Activated CD8-positive, alpha-beta T cell treated with anti-CD3 and anti-CD28 coated beads, Interleukin-2, amount 10 ng/mL, durations not matched to agents 7 days and 5 days (primary cell): ENCODE measurements around the gene MCAM. TPM values are rescaled to one million over a fixed set of nuclear protein-coding genes. Genes with fewer than 3 reads are reported as not detected.

Experiments
- ATAC-seq: fragments of 150-1000 bp; cut with Tn5 transposase; one replicate; pipeline ENCODE4 v1.10.0; 2021; ENCODE audit warnings: moderate library complexity
- CTCF ChIA-PET: fragments of 350-600 bp; sonication (Branson Sonifier 250); formaldehyde crosslinking; loops from one replicate; lab custom pipeline; 2021; ENCODE audit warnings: antibody characterized with exemption; lab: Charles Lee
- POLR2A ChIA-PET: fragments of 350-600 bp; sonication (Branson Sonifier 250); formaldehyde crosslinking; loops from one replicate; lab custom pipeline; 2021; ENCODE audit warnings: antibody characterized with exemption; lab: Charles Lee
- DNase-seq: peaks from one replicate; pipeline ENCODE4 v3.0.0-alpha.2; 2020
- H3K27ac Mint-ChIP-seq: one replicate; pipeline ENCODE4 v1.8.0; 2021; ENCODE audit warnings: mild to moderate bottlenecking, mixed read lengths
- H3K27me3 Mint-ChIP-seq: one replicate; pipeline ENCODE4 v1.8.0; 2021; ENCODE audit warnings: low read depth, mixed read lengths
- H3K36me3 Mint-ChIP-seq: one replicate; pipeline ENCODE4 v1.8.0; 2021; ENCODE audit warnings: low read depth, mixed read lengths
- H3K4me1 Mint-ChIP-seq: one replicate; pipeline ENCODE4 v1.8.0; 2021; ENCODE audit warnings: low read depth, mixed read lengths
- H3K4me3 Mint-ChIP-seq: one replicate; pipeline ENCODE4 v1.8.0; 2021; ENCODE audit warnings: mild to moderate bottlenecking, mixed read lengths
- H3K9me3 Mint-ChIP-seq: one replicate; pipeline ENCODE4 v1.8.0; 2022; ENCODE audit warnings: mixed read lengths; ENCODE audit not compliant: insufficient read depth
- total RNA-seq, 2 experiments: library from RNA; stranded (reverse); gene quantifications; one replicate each; pipeline ENCODE4 v1.2.3, GENCODE V29; 2021

Gene MCAM
- total RNA-seq, 2 experiments from 2014 or later: 2.9 to 4.4 TPM

DNA sequence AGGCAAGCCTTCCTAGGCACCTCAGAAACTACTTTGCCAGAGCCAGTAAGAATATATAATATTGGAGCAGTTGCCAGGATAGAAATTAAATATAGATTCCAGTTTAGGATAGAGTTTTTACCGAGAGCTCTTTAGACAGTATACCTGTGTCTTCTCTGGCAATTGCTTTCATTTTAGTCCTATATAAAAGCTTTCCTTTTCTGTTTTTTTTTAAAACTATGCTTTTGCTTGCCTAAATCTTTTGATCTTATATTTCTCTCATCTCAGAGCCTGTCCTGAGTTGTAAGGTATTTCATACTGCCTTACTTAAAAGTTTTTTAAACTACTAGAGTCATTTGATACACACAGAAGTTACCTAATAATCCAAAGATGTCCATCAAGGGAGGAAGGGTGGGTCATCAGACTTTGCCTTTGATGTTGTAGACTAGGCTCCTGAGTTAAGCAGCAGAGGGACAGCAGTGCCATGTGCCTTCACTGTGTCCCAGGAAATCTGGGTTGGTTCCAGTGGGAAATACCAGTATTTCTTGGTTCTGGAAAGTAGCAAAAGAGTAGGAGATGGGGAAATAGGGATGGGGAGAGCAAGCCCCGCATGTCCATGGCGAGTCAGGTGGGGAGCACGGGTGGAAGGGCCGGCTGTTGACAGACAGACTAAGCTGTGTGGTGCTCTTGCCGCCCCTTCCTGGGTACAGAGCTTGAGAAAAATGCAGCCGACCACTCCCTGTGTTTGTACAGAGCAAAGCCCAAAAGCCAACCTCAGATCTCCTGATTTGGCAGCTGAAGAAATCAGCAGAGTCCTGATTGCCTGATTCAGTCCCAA lies 11.2 kb downstream of the MCAM start:
- DNase-seq: no peak
- ChIA-PET POLR2A (interaction anchor here (1.0 to 1.3 kb wide), 4 partner anchors 14 to 39 kb away, joined by 3 to 4 read pairs (median 3); no protein-coding TSS in a partner anchor), CTCF (interaction anchor here (0.9 to 5.3 kb wide), 10 partner anchors 9 to 137 kb away, joined by 3 to 58 read pairs (median 4); partner anchors contain the start of gene CBL)
- peak; percentile 10 for ATAC-seq
- Mint-ChIP-seq H3K36me3 (peaks cover 36% of the 10 kb centered on the region), H3K27me3 (no peaks in the 10 kb centered on the region), H3K4me3 (no peak overlapping the region), H3K27ac (peak overlapping the region; percentile 83), H3K9me3 (no peaks in the 10 kb centered on the region), H3K4me1 (peaks cover 25% of the 10 kb centered on the region)

DNA sequence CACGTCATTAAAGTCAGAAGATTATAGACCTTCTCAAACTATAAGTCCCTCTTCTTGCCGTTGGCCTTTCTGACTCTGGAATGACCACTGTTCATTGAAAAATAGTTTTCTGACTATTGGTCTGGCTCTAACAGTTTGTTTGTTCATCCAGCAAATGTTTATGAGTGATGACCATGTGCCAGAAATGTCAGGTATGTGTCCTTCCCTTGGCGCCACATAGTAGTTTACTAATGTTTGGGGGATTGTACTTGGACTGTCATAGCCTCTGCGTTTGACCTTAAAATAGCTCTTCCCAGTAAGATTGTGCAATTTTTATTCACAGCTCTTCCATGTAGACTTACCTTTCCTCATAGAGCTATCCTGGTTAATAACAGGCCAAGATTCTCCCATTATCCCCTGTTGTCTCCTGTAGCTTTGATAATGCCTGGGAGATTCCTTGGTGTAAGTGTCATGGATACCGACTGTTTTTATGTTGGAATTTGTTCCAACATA lies 13.7 kb downstream of the MCAM start:
- no peaks in the 10 kb centered on the region for H3K27me3 Mint-ChIP-seq
- peaks cover 57% of the 10 kb centered on the region for H3K36me3 Mint-ChIP-seq
- no peak overlapping the region for H3K4me3 Mint-ChIP-seq
- peaks cover 25% of the 10 kb centered on the region for H3K4me1 Mint-ChIP-seq
- ChIA-PET CTCF (interaction anchor here (1.1 to 4.2 kb wide), 3 partner anchors 18 to 20 kb away, joined by 4 to 25 read pairs (median 5); no protein-coding TSS in a partner anchor), POLR2A (no interaction called here)
- no peak for ATAC-seq
- no peak for DNase-seq
- no peak overlapping the region for H3K27ac Mint-ChIP-seq
- no peaks in the 10 kb centered on the region for H3K9me3 Mint-ChIP-seq

DNA sequence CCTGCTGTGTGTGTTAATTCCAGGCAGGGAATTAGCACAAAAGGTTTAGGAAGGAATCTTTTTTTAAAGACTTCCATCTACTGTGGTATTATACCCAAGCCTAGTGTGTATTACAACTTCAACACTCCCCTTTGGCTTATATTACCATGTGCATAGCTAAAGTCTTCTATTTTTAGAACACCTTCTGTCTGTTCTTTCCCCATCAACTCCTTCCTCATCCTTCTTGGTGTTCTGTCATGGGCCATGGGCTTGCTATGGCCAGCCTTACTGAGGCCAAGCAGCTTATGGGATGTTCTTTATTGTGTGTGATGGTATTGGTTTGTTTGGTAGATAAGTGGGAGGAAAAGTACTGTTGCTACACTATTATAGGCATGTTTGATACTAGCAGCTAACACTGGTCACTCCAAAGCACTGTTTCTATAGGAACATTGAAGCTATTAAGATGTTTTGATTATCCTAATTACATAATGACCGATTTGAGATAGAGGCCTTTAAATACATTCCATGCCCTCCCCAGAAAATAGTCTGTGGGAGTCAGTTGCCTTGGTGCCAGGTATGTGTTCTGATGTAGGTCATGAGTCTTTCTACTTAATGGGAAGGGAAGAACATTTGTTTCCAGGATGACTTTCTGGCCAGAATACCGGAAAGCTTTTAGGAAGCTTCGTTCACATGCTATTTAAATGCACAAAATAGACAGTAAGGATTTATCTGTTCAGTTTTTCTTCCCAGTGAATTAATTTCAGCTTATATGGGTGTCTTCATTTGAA lies 16.5 kb downstream of the MCAM start:
- no peak overlapping the region for H3K4me3 Mint-ChIP-seq
- ChIA-PET CTCF (interaction anchor here (0.8 to 4.2 kb wide), 7 partner anchors 16 to 38 kb away, joined by 3 to 25 read pairs (median 5); no protein-coding TSS in a partner anchor), POLR2A (interaction anchor here (1.6 kb wide), 1 partner anchor 21 kb away, joined by 7 read pairs; no protein-coding TSS in a partner anchor)
- ATAC-seq: no peak
- H3K27ac Mint-ChIP-seq: no peak overlapping the region
- H3K4me1 Mint-ChIP-seq: peaks cover 7% of the 10 kb centered on the region
- H3K36me3 Mint-ChIP-seq: peaks cover 66% of the 10 kb centered on the region
- H3K27me3 Mint-ChIP-seq: no peaks in the 10 kb centered on the region
- no peaks in the 10 kb centered on the region for H3K9me3 Mint-ChIP-seq
- no peak for DNase-seq

DNA sequence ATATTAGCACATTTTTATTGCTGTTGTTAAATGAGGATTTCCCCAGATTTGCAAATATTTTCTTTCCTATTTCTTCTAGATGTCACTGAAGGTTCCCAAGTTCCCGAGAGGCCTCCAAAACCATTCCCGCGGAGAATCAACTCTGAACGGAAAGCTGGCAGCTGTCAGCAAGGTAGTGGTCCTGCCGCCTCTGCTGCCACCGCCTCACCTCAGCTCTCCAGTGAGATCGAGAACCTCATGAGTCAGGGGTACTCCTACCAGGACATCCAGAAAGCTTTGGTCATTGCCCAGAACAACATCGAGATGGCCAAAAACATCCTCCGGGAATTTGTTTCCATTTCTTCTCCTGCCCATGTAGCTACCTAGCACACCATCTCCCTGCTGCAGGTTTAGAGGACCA lies 17.5 kb downstream of the MCAM start:
- ChIA-PET CTCF (interaction anchor here (0.7 to 4.2 kb wide), 5 partner anchors 16 to 39 kb away, joined by 3 to 25 read pairs (median 4); no protein-coding TSS in a partner anchor), POLR2A (interaction anchor here (1.6 kb wide), 1 partner anchor 22 kb away, joined by 7 read pairs; no protein-coding TSS in a partner anchor)
- ATAC-seq (no peak), DNase-seq (no peak)
- Mint-ChIP-seq H3K36me3 (peaks cover 62% of the 10 kb centered on the region), H3K4me1 (no peaks in the 10 kb centered on the region), H3K9me3 (no peaks in the 10 kb centered on the region), H3K4me3 (no peak overlapping the region), H3K27ac (no peak overlapping the region), H3K27me3 (no peaks in the 10 kb centered on the region)

DNA sequence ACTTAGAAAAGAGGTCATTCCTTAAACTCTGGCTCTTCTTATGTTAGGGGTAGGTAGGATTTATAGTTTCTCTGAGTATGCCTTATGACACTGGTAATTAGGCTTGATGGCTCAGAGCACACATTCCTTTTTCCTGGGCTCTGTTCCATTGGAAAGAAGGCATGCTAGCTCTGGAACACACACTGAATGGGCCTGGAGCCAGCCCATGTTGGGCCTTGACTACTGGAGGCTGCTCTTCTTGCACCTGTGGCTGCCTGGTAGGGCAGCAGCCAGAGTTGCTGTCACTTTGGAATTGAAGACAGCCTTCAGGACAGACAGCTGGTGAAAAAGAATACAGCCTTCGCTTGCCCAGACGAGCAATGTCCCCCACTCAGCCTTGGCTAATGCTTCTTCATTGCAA lies 18.2 kb downstream of the MCAM start:
- DNase-seq (no peak), ATAC-seq (no peak)
- Mint-ChIP-seq H3K9me3 (no peaks in the 10 kb centered on the region), H3K27ac (no peak overlapping the region), H3K36me3 (peaks cover 62% of the 10 kb centered on the region), H3K4me3 (no peak overlapping the region), H3K4me1 (no peaks in the 10 kb centered on the region), H3K27me3 (no peaks in the 10 kb centered on the region)
- ChIA-PET POLR2A (no interaction called here), CTCF (interaction anchor here (1.3 kb wide), 1 partner anchor 16 kb away, joined by 3 read pairs; no protein-coding TSS in a partner anchor)

DNA sequence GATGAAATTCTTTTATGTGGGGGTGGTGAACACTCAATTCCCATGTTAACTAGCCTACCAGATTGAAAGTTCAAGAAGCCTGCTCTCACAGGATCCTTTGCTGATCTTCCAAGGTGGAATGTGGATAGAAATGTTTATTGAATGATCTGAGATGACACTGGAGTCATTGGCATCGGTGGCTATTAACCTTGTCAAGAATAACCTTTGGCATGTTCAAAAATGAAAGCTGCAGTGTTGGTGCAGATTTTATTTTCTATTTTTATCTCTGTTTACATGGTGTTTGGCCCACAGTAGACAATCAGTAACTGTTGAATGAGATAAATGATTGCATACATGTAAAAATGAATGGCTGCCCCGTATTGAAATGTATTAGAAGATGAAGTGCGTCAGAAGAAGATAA lies 19.0 kb downstream of the MCAM start:
- DNase-seq (no peak), ATAC-seq (no peak)
- POLR2A ChIA-PET: no interaction called here
- Mint-ChIP-seq H3K27ac (no peak overlapping the region), H3K9me3 (no peaks in the 10 kb centered on the region), H3K36me3 (peaks cover 57% of the 10 kb centered on the region), H3K27me3 (no peaks in the 10 kb centered on the region), H3K4me1 (no peaks in the 10 kb centered on the region), H3K4me3 (no peak overlapping the region)
- CTCF ChIA-PET: interaction anchor here (0.7 to 1.4 kb wide), 6 partner anchors 10 to 102 kb away, joined by 3 to 5 read pairs (median 3); no protein-coding TSS in a partner anchor

DNA sequence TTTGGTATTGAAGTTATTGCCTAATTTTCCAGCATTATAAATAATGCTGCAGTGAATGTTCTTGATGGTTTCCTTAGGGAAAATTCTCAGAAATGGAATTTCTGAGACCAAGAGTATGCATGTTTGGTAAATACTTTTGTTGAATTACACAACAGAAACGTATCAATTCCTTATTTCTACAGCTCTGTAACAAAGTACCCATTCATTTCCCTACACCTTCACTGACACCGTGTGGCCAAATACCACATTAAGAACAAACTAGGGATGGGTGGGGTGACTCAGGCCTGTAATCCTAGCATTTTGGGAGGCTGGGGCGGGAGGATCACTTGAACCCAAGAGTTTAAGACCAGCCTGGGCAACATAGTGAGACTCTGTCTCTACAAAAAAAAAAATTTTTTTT lies 21.8 kb downstream of the MCAM start:
- no peak for ATAC-seq
- Mint-ChIP-seq H3K4me1 (no peaks in the 10 kb centered on the region), H3K27me3 (no peaks in the 10 kb centered on the region), H3K36me3 (peaks cover 47% of the 10 kb centered on the region), H3K27ac (no peak overlapping the region), H3K9me3 (no peaks in the 10 kb centered on the region), H3K4me3 (no peak overlapping the region)
- DNase-seq: no peak
- ChIA-PET POLR2A (no interaction called here), CTCF (interaction anchor here (1.0 kb wide), 1 partner anchor 200 kb away, joined by 3 read pairs; a partner anchor contains a TSS)

DNA sequence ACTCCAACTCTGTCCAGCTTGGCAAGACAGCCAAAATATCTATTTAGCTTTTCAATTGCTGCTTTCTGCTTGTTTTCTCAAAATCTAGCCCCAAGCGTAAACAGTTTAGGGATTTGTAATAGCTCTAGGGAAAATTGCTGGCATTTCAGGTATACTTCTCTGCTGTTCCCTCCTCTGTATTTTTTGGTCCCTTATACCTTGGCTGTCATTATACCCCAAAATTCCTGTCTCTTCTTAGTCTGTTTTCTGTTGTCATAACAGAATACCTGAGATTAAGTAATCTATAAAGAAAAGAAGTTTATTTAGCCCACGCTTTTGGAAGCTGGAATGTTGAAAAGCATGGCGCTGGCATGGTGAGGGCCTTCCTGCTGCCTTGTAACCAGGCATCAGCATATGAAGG lies 23.5 kb downstream of the MCAM start:
- ChIA-PET POLR2A (no interaction called here), CTCF (interaction anchor here (1.0 kb wide), 1 partner anchor 27 kb away, joined by 3 read pairs; no protein-coding TSS in a partner anchor)
- DNase-seq (no peak), ATAC-seq (no peak)
- peaks cover 40% of the 10 kb centered on the region for H3K36me3 Mint-ChIP-seq
- H3K4me1 Mint-ChIP-seq: no peaks in the 10 kb centered on the region
- no peak overlapping the region for H3K4me3 Mint-ChIP-seq
- no peaks in the 10 kb centered on the region for H3K9me3 Mint-ChIP-seq
- H3K27ac Mint-ChIP-seq: no peak overlapping the region
- H3K27me3 Mint-ChIP-seq: no peaks in the 10 kb centered on the region

DNA sequence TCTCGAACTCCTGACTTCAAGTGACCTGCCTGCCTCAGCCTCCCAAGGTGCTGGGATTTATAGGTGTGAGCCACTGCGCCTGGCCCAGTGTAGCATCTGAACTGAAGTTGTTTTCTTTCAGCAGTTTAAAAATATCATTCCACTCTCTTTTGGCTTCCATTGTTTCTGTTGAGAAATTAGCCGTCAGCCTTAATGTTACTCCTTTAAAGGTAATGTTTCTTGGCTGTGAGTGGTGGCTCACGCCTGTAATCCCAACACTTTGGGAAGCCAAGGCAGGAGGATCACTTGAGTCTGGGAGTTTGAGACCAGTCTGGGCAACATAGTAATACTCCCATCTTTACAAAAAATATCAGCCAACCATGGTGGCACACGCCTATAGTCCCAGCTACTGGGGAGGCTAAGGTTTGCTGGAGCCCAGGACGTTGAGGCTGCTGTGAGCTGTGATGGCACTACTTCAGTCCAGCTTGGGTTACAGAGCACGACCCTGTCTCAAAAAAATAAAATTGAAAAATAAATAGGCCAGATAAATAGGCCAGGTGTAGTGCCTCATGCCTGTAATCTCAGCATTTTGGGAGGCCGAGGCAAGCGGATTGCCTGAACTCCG lies 25.9 kb downstream of the MCAM start:
- H3K4me3 Mint-ChIP-seq: no peak overlapping the region
- H3K36me3 Mint-ChIP-seq: peaks cover 44% of the 10 kb centered on the region
- POLR2A ChIA-PET: interaction anchor here (1.8 kb wide), 1 partner anchor 85 kb away, joined by 4 read pairs; the partner anchor contains the start of gene CBL
- DNase-seq (no peak), ATAC-seq (no peak)
- CTCF ChIA-PET: interaction anchor here (0.9 to 1.2 kb wide), 3 partner anchors 15 to 95 kb away, joined by 3 to 4 read pairs (median 3); no protein-coding TSS in a partner anchor
- H3K27me3 Mint-ChIP-seq: no peaks in the 10 kb centered on the region
- no peaks in the 10 kb centered on the region for H3K4me1 Mint-ChIP-seq
- no peak overlapping the region for H3K27ac Mint-ChIP-seq
- no peaks in the 10 kb centered on the region for H3K9me3 Mint-ChIP-seq

DNA sequence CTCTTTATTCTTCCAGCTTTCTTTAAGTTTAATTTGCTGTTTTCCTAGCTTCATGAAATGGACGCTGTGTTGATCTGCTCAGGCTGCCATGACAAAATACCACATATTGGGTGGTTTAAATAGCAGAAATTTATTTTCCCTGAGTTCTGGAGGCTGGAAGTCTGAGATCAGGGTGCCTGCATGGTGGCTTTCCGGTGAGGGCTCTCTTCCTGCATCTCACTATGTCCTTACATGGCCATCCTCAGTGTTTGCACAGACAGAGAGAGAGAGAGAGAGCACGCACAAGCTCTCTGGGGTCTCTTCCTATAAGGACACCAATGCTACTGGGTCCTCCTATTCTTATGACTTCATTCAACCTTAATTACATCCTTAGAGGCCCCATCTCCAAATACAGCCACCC lies 28.7 kb downstream of the MCAM start:
- Mint-ChIP-seq H3K4me1 (peaks cover 12% of the 10 kb centered on the region), H3K4me3 (no peak overlapping the region), H3K27ac (no peak overlapping the region), H3K9me3 (no peaks in the 10 kb centered on the region), H3K27me3 (no peaks in the 10 kb centered on the region), H3K36me3 (peaks cover 55% of the 10 kb centered on the region)
- CTCF ChIA-PET: interaction anchor here (0.8 to 1.3 kb wide), 5 partner anchors 9 to 87 kb away, joined by 3 to 4 read pairs (median 3); no protein-coding TSS in a partner anchor
- POLR2A ChIA-PET: no interaction called here
- DNase-seq (no peak), ATAC-seq (no peak)

DNA sequence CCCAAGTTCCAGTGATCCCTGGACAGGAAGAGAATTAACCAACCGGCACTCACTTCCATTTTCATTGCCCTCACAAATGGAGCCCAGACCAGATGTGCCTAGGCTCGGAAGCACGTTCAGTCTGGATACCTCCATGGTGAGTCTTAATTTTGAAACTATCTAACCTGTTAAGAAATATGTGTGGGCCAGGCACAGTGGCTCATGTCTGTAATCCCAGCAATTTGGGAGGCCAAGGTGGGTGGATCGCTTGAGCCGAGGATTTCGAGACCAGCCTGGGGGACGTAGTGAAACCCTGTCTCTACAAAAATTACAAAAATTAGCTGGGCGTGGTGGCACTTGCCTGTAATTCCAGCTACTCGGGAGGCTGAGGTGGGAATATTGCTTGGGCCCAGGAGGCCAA lies 31.5 kb downstream of the MCAM start:
- CTCF ChIA-PET: interaction anchor here (1.1 to 4.5 kb wide), 12 partner anchors 16 to 218 kb away, joined by 3 to 66 read pairs (median 6); partner anchors contain the start of genes CBL, NLRX1 and VPS11
- peaks cover 54% of the 10 kb centered on the region for H3K36me3 Mint-ChIP-seq

More for the DNA sequence above, 31.5 kb downstream of the MCAM start:
- no peaks in the 10 kb centered on the region for H3K27me3 Mint-ChIP-seq
- H3K4me1 Mint-ChIP-seq: peaks cover 31% of the 10 kb centered on the region
- ATAC-seq (no peak), DNase-seq (no peak)
- POLR2A ChIA-PET: interaction anchor here (1.3 kb wide), 1 partner anchor 78 kb away, joined by 4 read pairs; no protein-coding TSS in a partner anchor
- no peak overlapping the region for H3K4me3 Mint-ChIP-seq
- H3K9me3 Mint-ChIP-seq: no peaks in the 10 kb centered on the region
- H3K27ac Mint-ChIP-seq: no peak overlapping the region
